ENCODE results near the gene SPATA18.

The SPATA18 gene

GRCh38 chr4:52036886-52037530 is 14.1 kb upstream of the SPATA18 start:
- H3K79me2 ChIP-seq (ENCODE audit: insufficient read depth, low read length), result peaks cover 4% of the 10 kb centered on the region; the same call in 1 of the 2 replicates
- no peaks in the 10 kb centered on the region for H3K9me2 ChIP-seq (replicated peaks; ENCODE audit: insufficient read depth, low read length)
- H3K9me3 ChIP-seq (ENCODE audit: insufficient read depth, low read length), result no peaks in the 10 kb centered on the region
- no peaks in the 10 kb centered on the region for H3K36me3 ChIP-seq (ENCODE audit: low read length)
- peak overlapping the region; percentile 64 for H3K9ac ChIP-seq (ENCODE audit: low read length)
- H4K20me1 ChIP-seq (ENCODE audit: low read depth, low read length), result no peaks in the 10 kb centered on the region
- H3F3A ChIP-seq (ENCODE audit: insufficient read depth), result no peaks in the 10 kb centered on the region
- H3K4me2 ChIP-seq (ENCODE audit: low read depth, low read length, poor library complexity, severe bottlenecking), result peak overlapping the region; percentile 79
- no peak for TF ChIP-seq EZH2phosphoT487 (conservative IDR thresholded peaks at IDR 0.05; ENCODE audit: low read length)
- TF ChIP-seq, protein P1, sequence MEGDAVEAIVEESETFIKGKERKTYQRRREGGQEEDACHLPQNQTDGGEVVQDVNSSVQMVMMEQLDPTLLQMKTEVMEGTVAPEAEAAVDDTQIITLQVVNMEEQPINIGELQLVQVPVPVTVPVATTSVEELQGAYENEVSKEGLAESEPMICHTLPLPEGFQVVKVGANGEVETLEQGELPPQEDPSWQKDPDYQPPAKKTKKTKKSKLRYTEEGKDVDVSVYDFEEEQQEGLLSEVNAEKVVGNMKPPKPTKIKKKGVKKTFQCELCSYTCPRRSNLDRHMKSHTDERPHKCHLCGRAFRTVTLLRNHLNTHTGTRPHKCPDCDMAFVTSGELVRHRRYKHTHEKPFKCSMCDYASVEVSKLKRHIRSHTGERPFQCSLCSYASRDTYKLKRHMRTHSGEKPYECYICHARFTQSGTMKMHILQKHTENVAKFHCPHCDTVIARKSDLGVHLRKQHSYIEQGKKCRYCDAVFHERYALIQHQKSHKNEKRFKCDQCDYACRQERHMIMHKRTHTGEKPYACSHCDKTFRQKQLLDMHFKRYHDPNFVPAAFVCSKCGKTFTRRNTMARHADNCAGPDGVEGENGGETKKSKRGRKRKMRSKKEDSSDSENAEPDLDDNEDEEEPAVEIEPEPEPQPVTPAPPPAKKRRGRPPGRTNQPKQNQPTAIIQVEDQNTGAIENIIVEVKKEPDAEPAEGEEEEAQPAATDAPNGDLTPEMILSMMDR (IDR thresholded peaks at IDR 0.05; ENCODE audit: insufficient read depth, low read length, poor library complexity, severe bottlenecking), result no peak
- H2AFZ ChIP-seq (ENCODE audit: low read depth, low read length, severe bottlenecking), result peak overlapping the region; percentile 57
- H3K4me3 ChIP-seq (ENCODE audit: insufficient read depth, low read length, poor library complexity, severe bottlenecking), result peak overlapping the region; percentile 65
- H3K27me3 ChIP-seq (ENCODE audit: low read length), result no peaks in the 10 kb centered on the region
- H3K27ac ChIP-seq (ENCODE audit: low read depth, low read length), result no peak overlapping the region

DNA sequence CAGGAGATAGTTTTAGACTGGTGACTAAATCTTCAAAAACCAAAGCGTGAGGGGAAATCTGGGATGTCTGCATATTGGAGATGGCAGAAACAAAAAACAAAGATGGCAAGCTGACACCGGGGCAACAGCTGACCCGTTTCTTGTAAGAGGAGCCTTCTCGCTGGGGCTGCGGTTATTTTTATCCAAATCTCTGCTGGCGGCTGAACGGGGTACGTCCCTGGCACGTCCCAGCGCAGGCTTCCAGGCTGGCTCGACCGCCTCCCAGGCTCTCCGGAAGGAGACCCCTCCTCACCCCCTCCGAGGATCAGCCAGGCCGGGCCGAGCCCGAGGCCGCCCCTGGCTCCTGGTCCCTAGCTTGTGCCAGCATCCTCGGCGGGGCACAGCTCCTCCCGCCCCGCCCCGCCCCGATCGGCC is 13.4 kb upstream of the SPATA18 start:
- no peaks in the 10 kb centered on the region for H3K27me3 ChIP-seq (ENCODE audit: low read length)

DNA sequence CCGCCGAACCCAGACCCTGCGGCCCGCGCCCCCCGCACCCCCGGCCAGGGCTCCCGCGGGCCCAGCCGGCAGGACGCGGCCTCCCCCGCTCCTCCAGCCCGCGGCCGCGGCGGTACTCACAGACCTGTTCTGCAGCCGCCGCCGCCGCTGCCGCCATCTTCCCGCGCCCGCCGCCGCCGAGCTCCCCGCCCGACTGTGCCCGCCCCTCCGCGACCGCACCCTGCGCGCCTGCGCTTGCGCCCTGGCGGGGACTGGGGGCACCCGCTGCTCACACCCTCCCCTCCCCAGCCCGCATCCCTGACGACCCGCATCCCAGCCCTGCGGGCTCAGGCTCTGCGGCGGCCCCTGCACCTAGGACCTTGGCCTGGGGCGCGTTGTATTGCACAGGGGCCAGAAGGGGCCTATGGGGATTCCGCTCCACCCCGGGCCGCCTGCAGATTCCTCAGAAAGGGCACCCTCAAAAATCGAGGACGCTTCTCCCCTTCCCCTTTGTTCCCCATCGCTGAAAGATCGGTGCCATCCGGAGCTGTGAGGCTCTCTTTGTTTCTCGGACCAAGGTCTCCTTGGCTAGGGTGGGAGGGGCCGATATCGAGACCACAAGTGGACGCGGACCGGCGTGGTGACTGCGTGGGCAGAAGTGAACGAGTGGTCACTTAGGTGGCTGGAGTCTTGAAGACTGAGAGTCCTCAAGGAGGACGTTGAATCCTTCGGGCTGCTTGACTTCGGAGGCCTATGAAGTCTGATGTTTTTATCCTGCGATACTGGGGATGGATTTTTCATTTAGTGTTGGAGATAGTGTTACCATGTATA is 12.8 kb upstream of the SPATA18 start, which contains the start of gene SGCB:
Gene SGCB (minus strand): TSS at position 197 of the 810 bp plus-strand sequence. CDS start 40 bp downstream, at position 157.
- Histone ChIP-seq H2AFZ (ENCODE audit: low read depth, low read length, severe bottlenecking) (peak within 1 kb of the TSS; percentile 100), H3K4me2 (ENCODE audit: low read depth, low read length, poor library complexity, severe bottlenecking) (peak within 1 kb of the TSS; percentile 79), H3F3A (ENCODE audit: insufficient read depth) (no peaks in the 10 kb centered on the region), H3K27ac (ENCODE audit: low read depth, low read length) (no peak within 1 kb of the TSS), H3K4me3 (ENCODE audit: insufficient read depth, low read length, poor library complexity, severe bottlenecking) (peak within 1 kb of the TSS; percentile 65), H3K9me3 (ENCODE audit: insufficient read depth, low read length) (no peaks in the 10 kb centered on the region), H3K36me3 (ENCODE audit: low read length) (no peaks in the 10 kb centered on the region), H4K20me1 (ENCODE audit: low read depth, low read length) (no peaks in the 10 kb centered on the region), H3K9me2 (replicated peaks; ENCODE audit: insufficient read depth, low read length) (no peaks in the 10 kb centered on the region), H3K9ac (ENCODE audit: low read length) (peak within 1 kb of the TSS; percentile 64), H3K27me3 (ENCODE audit: low read length) (no peaks in the 10 kb centered on the region), H3K79me2 (ENCODE audit: insufficient read depth, low read length) (peaks cover 4% of the 10 kb centered on the region; the same call in 1 of the 2 replicates)
- TF ChIP-seq, protein P1 (IDR thresholded peaks at IDR 0.05; ENCODE audit: insufficient read depth, low read length, poor library complexity, severe bottlenecking), result no peak

More for the DNA sequence above, 13.4 kb upstream of the SPATA18 start:
- Histone ChIP-seq H3K9me3 (ENCODE audit: insufficient read depth, low read length) (no peaks in the 10 kb centered on the region), H3K36me3 (ENCODE audit: low read length) (no peaks in the 10 kb centered on the region), H4K20me1 (ENCODE audit: low read depth, low read length) (no peaks in the 10 kb centered on the region), H3K4me2 (ENCODE audit: low read depth, low read length, poor library complexity, severe bottlenecking) (peak overlapping the region; percentile 79), H3K79me2 (ENCODE audit: insufficient read depth, low read length) (peaks cover 4% of the 10 kb centered on the region; the same call in 1 of the 2 replicates), H3K4me3 (ENCODE audit: insufficient read depth, low read length, poor library complexity, severe bottlenecking) (peak overlapping the region; percentile 65), H3K27ac (ENCODE audit: low read depth, low read length) (no peak overlapping the region), H3K9me2 (replicated peaks; ENCODE audit: insufficient read depth, low read length) (no peaks in the 10 kb centered on the region), H3F3A (ENCODE audit: insufficient read depth) (no peaks in the 10 kb centered on the region), H3K9ac (ENCODE audit: low read length) (peak overlapping the region; percentile 64), H2AFZ (ENCODE audit: low read depth, low read length, severe bottlenecking) (peak overlapping the region; percentile 57)
- TF ChIP-seq, protein P1 (IDR thresholded peaks at IDR 0.05; ENCODE audit: insufficient read depth, low read length, poor library complexity, severe bottlenecking), result no peak
- TF ChIP-seq EZH2phosphoT487 (conservative IDR thresholded peaks at IDR 0.05; ENCODE audit: low read length), result no peak
